ENCODE data around the gene CASQ1.

CASQ1 gene

GRCh38 chr1:160217481-160218051 is 27.2 kb downstream of the CASQ1 start:
- H3K27ac ChIP-seq: no peak overlapping the region
- TF ChIP-seq CTCF (conservative IDR thresholded peaks at IDR 0.05) (no peak), ZFX (IDR thresholded peaks at IDR 0.05) (no peak)

GRCh38 chr1:160219062-160219929 is 28.9 kb downstream of the CASQ1 start:
- no peak overlapping the region for H3K27ac ChIP-seq
- TF ChIP-seq CTCF (conservative IDR thresholded peaks at IDR 0.05): peak; percentile 55
- TF ChIP-seq ZFX (IDR thresholded peaks at IDR 0.05): no peak

GRCh38 chr1:160220301-160220700 is 29.9 kb downstream of the CASQ1 start:
- no peak for TF ChIP-seq ZFX (IDR thresholded peaks at IDR 0.05)
- TF ChIP-seq CTCF (conservative IDR thresholded peaks at IDR 0.05): no peak
- no peak overlapping the region for H3K27ac ChIP-seq

GRCh38 chr1:160221089-160221488 is 30.7 kb downstream of the CASQ1 start:
- TF ChIP-seq CTCF (conservative IDR thresholded peaks at IDR 0.05): no peak
- no peak for TF ChIP-seq ZFX (IDR thresholded peaks at IDR 0.05)

GRCh38 chr1:160222546-160222945 is 32.2 kb downstream of the CASQ1 start:
- TF ChIP-seq ZFX (IDR thresholded peaks at IDR 0.05): no peak
- no peak for TF ChIP-seq CTCF (conservative IDR thresholded peaks at IDR 0.05)
- H3K27ac ChIP-seq: no peak overlapping the region

More at GRCh38 chr1:160221089-160221488, 30.7 kb downstream of the CASQ1 start:
- H3K27ac ChIP-seq: no peak overlapping the region

GRCh38 chr1:160224606-160225005 is 34.2 kb downstream of the CASQ1 start:
- no peak overlapping the region for H3K27ac ChIP-seq
- TF ChIP-seq CTCF (conservative IDR thresholded peaks at IDR 0.05) (no peak), ZFX (IDR thresholded peaks at IDR 0.05) (no peak)

- H3K27ac ChIP-seq: no peak overlapping the region
- TF ChIP-seq CTCF (conservative IDR thresholded peaks at IDR 0.05): no peak
- no peak for TF ChIP-seq ZFX (IDR thresholded peaks at IDR 0.05)
Observed at GRCh38 chr1:160225345-160225744, 35.0 kb downstream of the CASQ1 start.

All from C4-2B (cell line).